H1 (cell line): ENCODE results near the gene PIGU.

Experiments
- CTCF ChIP-seq, 3 experiments: IDR thresholded peaks; 1 replicate in 2 of 3; 2 replicates in 1 of 3; pipeline versions ENCODE4 v1.5.1 to v1.6.1; 2011; ENCODE audit warnings: low read length in 3 of 3, mild to moderate bottlenecking in 3 of 3, inconsistent platforms in 2 of 3, low read depth in 1 of 3, moderate library complexity in 1 of 3; ENCODE audit not compliant: insufficient read depth in 1 of 3; ENCODE audit errors: control extremely low read depth in 1 of 3
- GABPA ChIP-seq: IDR thresholded peaks from 2 replicates; pipeline ENCODE4 v1.6.1; 2011; ENCODE audit warnings: mild to moderate bottlenecking, low read length, moderate library complexity, borderline replicate concordance; ENCODE audit not compliant: insufficient read depth
- MAFK ChIP-seq: IDR thresholded peaks from 2 replicates; pipeline ENCODE4 v1.6.1; 2012; ENCODE audit warnings: low read depth, mild to moderate bottlenecking, improper control_type of control experiment, low read length
- MAX ChIP-seq: IDR thresholded peaks from 2 replicates; pipeline ENCODE4 v1.6.1; 2012; ENCODE audit warnings: inconsistent platforms
- RBBP5 ChIP-seq: IDR thresholded peaks from 2 replicates; pipeline ENCODE4 v1.7.1; 2012; ENCODE audit warnings: low read depth, mild to moderate bottlenecking, inconsistent platforms, low read length, moderate library complexity, borderline replicate concordance

- TF ChIP-seq CTCF (IDR thresholded peaks at IDR 0.05; ENCODE audit: control extremely low read depth in 1 of 3, insufficient read depth in 1 of 3, low read depth in 1 of 3, low read length in 3 of 3) (no peak), RBBP5 (no peak), MAX (no peak), MAFK (no peak), GABPA (no peak)
Observed at GRCh38 chr20:34642009-34642408, 34.9 kb downstream of the PIGU start.
